ENCODE results near the gene CELA2B.

The CELA2B gene

DNA sequence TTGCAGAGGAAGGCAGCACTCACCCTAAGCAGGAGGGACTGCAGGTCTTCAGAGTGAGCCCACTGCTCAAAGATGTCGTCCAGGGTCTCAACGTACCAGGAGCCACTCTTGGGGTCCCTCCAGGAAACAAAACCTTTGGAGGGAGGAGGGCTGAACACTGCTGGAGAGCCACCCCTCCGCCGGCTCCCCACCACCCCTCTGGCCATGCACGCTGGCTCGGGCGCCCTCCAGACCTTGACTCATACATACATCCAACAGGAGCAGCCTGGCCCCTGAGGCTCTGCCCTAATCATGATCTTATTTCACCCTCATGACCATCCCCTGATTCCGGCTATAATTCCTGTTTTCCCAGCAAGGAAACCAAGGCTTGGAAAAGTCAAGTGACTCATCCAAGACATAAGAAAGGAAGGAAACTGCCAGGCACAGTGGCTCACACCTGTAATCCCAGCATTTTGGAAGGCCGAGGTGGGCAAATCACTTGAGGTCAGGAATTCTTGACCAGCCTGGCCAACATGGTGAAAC is 18.0 kb downstream of the CELA2B start:
- peaks cover 0 to 28% of the 10 kb centered on the region in 2 donors for H3K36me3 ChIP-seq (ENCODE audit: control insufficient read depth in 1 of 2, insufficient read depth in 2 of 2, low read length in 2 of 2)
- H3K9me3 ChIP-seq (ENCODE audit: control insufficient read depth in 1 of 2, low read length in 2 of 2): no peaks in the 10 kb centered on the region
- no peak overlapping the region for H3K9ac ChIP-seq (ENCODE audit: low read depth in 1 of 2, low read length in 2 of 2)
- H3K27ac ChIP-seq (ENCODE audit: low read depth, low read length): no peak overlapping the region
- H3K4me1 ChIP-seq (ENCODE audit: control insufficient read depth in 1 of 2, insufficient read depth in 2 of 2, low read length in 2 of 2): no peaks in the 10 kb centered on the region
- no peaks in the 10 kb centered on the region for H3K27me3 ChIP-seq (ENCODE audit: control insufficient read depth in 1 of 2, insufficient read depth in 2 of 2, low read length in 2 of 2)
- no peak overlapping the region for H3K4me3 ChIP-seq (ENCODE audit: low read depth in 1 of 2, low read length in 2 of 2)

DNA sequence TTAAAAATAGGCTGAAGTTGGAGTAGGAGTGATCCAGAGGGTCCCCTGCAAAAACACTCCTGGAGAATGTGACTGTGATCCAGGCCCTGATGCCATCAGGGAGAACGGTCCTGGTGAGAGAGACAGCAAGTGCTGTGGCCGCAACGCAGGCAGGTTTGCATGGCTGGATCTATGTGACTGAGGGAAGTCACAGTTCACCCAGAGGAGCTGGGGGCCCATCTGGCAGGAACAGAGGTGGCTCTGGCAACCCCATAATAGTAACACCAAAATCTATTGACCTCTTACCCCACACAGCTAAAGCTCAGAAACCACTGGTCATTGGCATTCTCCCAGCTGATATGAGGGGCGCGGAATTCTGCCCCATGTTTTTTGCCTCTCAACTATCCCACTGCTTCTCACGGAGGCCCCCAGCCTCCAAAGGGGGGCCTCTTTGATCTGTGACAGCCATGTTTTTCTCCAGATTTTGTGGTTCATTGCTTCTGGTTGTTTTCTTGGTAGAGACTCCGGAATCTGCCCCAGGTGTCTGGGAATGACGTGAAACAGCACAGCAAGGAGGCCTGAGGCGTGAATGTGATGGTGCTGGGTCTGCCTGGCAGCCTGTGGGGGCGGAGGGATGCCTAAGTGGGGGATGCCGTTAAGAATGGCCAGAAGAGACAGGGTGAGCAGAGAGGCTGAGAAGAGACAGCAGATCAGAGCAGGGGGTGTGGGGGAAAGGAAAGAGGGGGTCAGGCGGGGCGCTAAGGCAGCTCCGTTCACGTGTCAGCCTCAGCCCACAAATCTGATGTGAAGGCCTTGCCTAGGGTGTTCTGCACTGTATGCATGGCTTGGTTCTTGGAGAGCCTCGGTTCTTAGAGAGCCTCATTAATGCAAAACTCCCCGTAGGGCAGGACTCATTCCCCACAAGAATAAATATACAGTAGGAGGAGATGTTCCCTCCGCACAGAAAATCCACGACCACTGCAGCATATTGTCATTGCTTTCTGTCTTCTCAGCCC is 24.6 kb downstream of the CELA2B start:
- Histone ChIP-seq H3K27me3 (ENCODE audit: control insufficient read depth in 1 of 2, insufficient read depth in 2 of 2, low read length in 2 of 2) (no peaks in the 10 kb centered on the region), H3K9me3 (ENCODE audit: control insufficient read depth in 1 of 2, low read length in 2 of 2) (no peaks in the 10 kb centered on the region), H3K9ac (ENCODE audit: low read depth in 1 of 2, low read length in 2 of 2) (no peak overlapping the region), H3K4me3 (ENCODE audit: low read depth in 1 of 2, low read length in 2 of 2) (no peak overlapping the region), H3K36me3 (ENCODE audit: control insufficient read depth in 1 of 2, insufficient read depth in 2 of 2, low read length in 2 of 2) (peaks cover 6 to 20% of the 10 kb centered on the region in 2 donors), H3K4me1 (ENCODE audit: control insufficient read depth in 1 of 2, insufficient read depth in 2 of 2, low read length in 2 of 2) (no peaks in the 10 kb centered on the region), H3K27ac (ENCODE audit: low read depth, low read length) (no peak overlapping the region)

DNA sequence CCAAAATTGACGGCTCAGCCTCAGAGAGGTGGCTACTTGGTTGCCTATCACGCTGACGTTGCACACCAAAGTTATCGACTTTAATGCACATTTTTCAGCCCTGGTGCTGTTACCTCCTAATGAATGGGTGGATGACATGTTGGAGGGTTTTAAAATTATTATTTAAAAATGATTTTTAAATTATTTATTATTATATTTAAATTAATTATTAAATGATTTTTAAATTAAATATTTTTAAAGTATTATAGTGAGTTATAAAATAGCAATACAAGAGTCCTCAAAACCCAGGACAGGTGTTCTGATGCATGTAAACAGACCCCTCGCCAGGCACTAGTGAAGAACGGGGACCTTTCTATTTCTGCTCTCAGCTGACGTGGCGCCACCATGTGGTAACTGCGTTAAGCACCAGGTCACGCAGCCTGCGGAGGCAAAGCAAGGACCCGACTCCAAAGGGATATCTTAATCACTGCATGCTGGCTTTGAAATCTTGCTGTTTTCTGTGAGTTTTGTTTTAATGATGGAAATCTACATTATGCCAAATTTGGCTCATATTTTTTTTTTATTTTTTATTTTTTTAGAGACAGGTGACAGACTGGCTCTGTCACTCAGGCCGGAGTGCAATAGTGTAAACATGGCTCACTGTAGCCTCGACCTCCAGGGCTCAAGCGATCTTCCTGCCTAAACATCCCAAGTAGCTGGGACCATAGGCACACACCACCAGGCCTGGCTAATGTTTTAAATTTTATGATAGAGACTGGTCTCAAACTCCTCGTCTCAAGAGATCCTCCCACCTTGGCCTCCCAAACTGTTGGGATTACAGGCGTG is 25.5 kb downstream of the CELA2B start:
- H3K27ac ChIP-seq (ENCODE audit: low read depth, low read length): no peak overlapping the region

DNA sequence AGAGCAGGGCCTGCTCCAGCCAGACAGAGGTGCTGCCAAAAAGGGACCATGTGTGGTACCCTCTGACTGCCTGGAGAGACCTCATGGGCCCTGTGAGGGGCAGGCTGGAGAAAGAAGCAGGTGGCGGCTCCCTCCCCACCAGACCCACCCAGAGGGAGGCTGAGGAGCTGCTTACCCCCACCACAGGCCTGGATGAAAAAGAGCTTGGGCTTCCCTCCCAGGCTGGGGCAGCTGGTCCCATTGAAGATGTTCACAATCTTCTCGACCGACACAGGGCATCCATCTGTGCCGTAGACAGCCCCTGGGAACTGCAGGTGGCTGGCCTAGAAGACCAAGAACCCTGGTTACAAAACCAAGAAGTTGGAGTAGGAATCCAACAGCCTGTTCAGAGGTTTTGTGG is 28.5 kb downstream of the CELA2B start:
- no peaks in the 10 kb centered on the region for H3K27me3 ChIP-seq (ENCODE audit: control insufficient read depth in 1 of 2, insufficient read depth in 2 of 2, low read length in 2 of 2)
- H3K9ac ChIP-seq (ENCODE audit: low read depth in 1 of 2, low read length in 2 of 2): no peak overlapping the region
- H3K4me1 ChIP-seq (ENCODE audit: control insufficient read depth in 1 of 2, insufficient read depth in 2 of 2, low read length in 2 of 2): no peaks in the 10 kb centered on the region
- H3K36me3 ChIP-seq (ENCODE audit: control insufficient read depth in 1 of 2, insufficient read depth in 2 of 2, low read length in 2 of 2): peaks cover 14 to 33% of the 10 kb centered on the region in 2 donors
- H3K9me3 ChIP-seq (ENCODE audit: control insufficient read depth in 1 of 2, low read length in 2 of 2): no peaks in the 10 kb centered on the region
- H3K27ac ChIP-seq (ENCODE audit: low read depth, low read length): no peak overlapping the region
- no peak overlapping the region for H3K4me3 ChIP-seq (ENCODE audit: low read depth in 1 of 2, low read length in 2 of 2)

More for the DNA sequence above, 25.5 kb downstream of the CELA2B start:
- no peaks in the 10 kb centered on the region for H3K9me3 ChIP-seq (ENCODE audit: control insufficient read depth in 1 of 2, low read length in 2 of 2)
- no peaks in the 10 kb centered on the region for H3K4me1 ChIP-seq (ENCODE audit: control insufficient read depth in 1 of 2, insufficient read depth in 2 of 2, low read length in 2 of 2)
- peaks cover 6 to 20% of the 10 kb centered on the region in 2 donors for H3K36me3 ChIP-seq (ENCODE audit: control insufficient read depth in 1 of 2, insufficient read depth in 2 of 2, low read length in 2 of 2)
- no peak overlapping the region for H3K9ac ChIP-seq (ENCODE audit: low read depth in 1 of 2, low read length in 2 of 2)
- H3K4me3 ChIP-seq (ENCODE audit: low read depth in 1 of 2, low read length in 2 of 2): no peak overlapping the region
- no peaks in the 10 kb centered on the region for H3K27me3 ChIP-seq (ENCODE audit: control insufficient read depth in 1 of 2, insufficient read depth in 2 of 2, low read length in 2 of 2)

DNA sequence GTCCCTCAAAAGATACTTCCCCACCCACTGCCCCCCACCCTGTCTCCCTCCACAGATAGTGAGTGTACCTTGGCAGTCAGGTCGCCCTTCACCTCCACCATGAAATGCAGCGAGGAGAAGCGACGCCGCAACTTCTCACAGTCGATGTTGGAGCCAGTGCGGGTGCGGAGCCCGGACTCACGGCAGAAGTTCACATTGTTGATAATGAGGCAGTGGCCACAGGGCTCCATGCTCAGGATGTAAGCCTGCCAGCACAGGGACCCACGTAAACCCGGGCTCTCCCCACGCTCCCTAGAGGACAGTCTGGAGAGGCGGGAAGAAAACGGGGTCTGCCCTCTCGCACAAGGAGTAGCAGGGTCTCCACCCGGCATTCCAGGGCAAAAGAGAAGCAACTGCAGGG is 30.9 kb downstream of the CELA2B start:
- no peak overlapping the region for H3K4me3 ChIP-seq (ENCODE audit: low read depth in 1 of 2, low read length in 2 of 2)
- no peak overlapping the region for H3K9ac ChIP-seq (ENCODE audit: low read depth in 1 of 2, low read length in 2 of 2)
- no peaks in the 10 kb centered on the region for H3K4me1 ChIP-seq (ENCODE audit: control insufficient read depth in 1 of 2, insufficient read depth in 2 of 2, low read length in 2 of 2)
- no peaks in the 10 kb centered on the region for H3K27me3 ChIP-seq (ENCODE audit: control insufficient read depth in 1 of 2, insufficient read depth in 2 of 2, low read length in 2 of 2)
- peaks cover 14 to 36% of the 10 kb centered on the region in 2 donors for H3K36me3 ChIP-seq (ENCODE audit: control insufficient read depth in 1 of 2, insufficient read depth in 2 of 2, low read length in 2 of 2)
- no peak overlapping the region for H3K27ac ChIP-seq (ENCODE audit: low read depth, low read length)
- no peaks in the 10 kb centered on the region for H3K9me3 ChIP-seq (ENCODE audit: control insufficient read depth in 1 of 2, low read length in 2 of 2)

DNA sequence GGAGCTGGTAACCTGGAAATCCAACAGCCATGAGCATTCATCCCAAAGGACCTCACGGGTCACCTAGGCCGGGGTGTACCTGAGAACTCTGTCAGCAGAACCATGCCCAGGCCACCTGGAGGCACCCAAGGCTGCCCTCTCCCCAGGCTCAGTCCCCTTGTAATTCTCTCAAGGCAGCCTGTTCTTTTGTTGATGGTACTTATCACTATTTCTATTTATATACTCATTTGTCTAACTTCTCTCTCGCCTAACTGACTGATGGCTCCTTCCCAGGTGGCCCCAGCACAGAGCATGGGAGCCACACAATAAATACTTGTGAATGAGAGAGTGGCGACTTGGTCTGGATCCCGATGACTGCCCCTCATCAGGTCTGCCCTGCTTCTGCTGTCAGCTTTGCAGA is 31.4 kb downstream of the CELA2B start:
- Histone ChIP-seq H3K4me1 (ENCODE audit: control insufficient read depth in 1 of 2, insufficient read depth in 2 of 2, low read length in 2 of 2) (no peaks in the 10 kb centered on the region), H3K4me3 (ENCODE audit: low read depth in 1 of 2, low read length in 2 of 2) (no peak overlapping the region), H3K9me3 (ENCODE audit: control insufficient read depth in 1 of 2, low read length in 2 of 2) (no peaks in the 10 kb centered on the region), H3K36me3 (ENCODE audit: control insufficient read depth in 1 of 2, insufficient read depth in 2 of 2, low read length in 2 of 2) (peaks cover 14 to 39% of the 10 kb centered on the region in 2 donors), H3K27ac (ENCODE audit: low read depth, low read length) (no peak overlapping the region), H3K9ac (ENCODE audit: low read depth in 1 of 2, low read length in 2 of 2) (no peak overlapping the region), H3K27me3 (ENCODE audit: control insufficient read depth in 1 of 2, insufficient read depth in 2 of 2, low read length in 2 of 2) (no peaks in the 10 kb centered on the region)

DNA sequence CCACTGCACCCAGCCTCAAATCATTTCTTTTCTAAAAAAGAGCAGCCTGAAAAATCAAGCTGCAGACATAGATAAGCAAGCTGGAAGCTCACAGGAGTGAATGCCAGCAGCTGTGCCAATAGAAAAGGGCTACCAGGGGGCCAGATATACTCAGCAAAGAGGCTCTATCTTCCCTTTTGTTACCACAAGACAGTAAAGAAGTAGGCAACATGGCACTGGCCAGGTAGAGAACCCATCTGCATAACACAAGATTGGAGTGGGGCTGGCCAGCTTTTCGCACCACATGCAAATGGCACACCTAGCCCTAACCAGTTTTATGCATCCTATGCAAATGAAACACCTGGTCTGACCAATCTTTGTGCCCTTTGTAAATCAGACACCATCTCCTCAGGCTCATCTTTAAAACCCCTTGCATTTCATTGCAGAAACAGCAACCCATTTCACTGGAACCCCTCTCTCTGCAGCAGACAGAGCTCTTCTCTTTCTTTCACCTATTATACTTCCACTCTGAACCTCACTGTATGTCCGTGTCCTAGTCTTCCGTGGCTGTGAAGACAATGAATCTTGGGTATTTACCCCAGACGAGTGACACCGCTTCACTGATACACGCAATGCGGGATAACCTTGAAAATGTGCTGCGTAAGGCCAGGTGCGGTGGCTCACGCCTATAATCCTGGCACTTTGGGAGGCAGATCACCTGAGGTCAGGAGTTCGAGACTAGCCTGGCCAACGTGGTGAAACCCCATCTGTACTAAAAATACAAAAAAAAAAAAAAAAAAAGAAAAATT is 33.0 kb downstream of the CELA2B start:
- H3K4me1 ChIP-seq (ENCODE audit: control insufficient read depth in 1 of 2, insufficient read depth in 2 of 2, low read length in 2 of 2): no peaks in the 10 kb centered on the region
- no peak overlapping the region for H3K9ac ChIP-seq (ENCODE audit: low read depth in 1 of 2, low read length in 2 of 2)
- no peak overlapping the region for H3K27ac ChIP-seq (ENCODE audit: low read depth, low read length)
- no peaks in the 10 kb centered on the region for H3K9me3 ChIP-seq (ENCODE audit: control insufficient read depth in 1 of 2, low read length in 2 of 2)
- peaks cover 8 to 34% of the 10 kb centered on the region in 2 donors for H3K36me3 ChIP-seq (ENCODE audit: control insufficient read depth in 1 of 2, insufficient read depth in 2 of 2, low read length in 2 of 2)
- no peaks in the 10 kb centered on the region for H3K27me3 ChIP-seq (ENCODE audit: control insufficient read depth in 1 of 2, insufficient read depth in 2 of 2, low read length in 2 of 2)
- no peak overlapping the region for H3K4me3 ChIP-seq (ENCODE audit: low read depth in 1 of 2, low read length in 2 of 2)

DNA sequence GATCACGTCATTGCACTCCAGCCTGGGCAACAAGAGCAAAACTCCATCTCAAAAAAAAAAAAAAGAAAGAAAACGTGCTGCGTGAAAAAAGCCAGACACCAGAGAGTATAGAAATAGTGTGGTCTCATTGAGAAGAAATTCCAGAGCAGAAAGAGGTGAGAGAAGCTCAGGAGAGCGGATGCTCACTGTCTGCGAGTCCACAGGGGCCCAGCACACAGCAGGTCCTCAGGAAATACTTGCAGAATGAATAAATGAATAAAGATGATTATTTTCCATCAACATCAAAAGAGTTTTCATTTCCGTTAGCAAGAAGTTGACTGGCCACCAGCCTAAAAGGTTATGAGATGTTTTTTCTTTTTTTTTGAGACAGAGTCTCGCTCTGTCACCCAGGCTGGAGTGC is 33.7 kb downstream of the CELA2B start:
- Histone ChIP-seq H3K9ac (ENCODE audit: low read depth in 1 of 2, low read length in 2 of 2) (no peak overlapping the region), H3K36me3 (ENCODE audit: control insufficient read depth in 1 of 2, insufficient read depth in 2 of 2, low read length in 2 of 2) (peaks cover 8 to 35% of the 10 kb centered on the region in 2 donors), H3K4me1 (ENCODE audit: control insufficient read depth in 1 of 2, insufficient read depth in 2 of 2, low read length in 2 of 2) (no peaks in the 10 kb centered on the region), H3K27ac (ENCODE audit: low read depth, low read length) (no peak overlapping the region), H3K4me3 (ENCODE audit: low read depth in 1 of 2, low read length in 2 of 2) (no peak overlapping the region), H3K27me3 (ENCODE audit: control insufficient read depth in 1 of 2, insufficient read depth in 2 of 2, low read length in 2 of 2) (no peaks in the 10 kb centered on the region), H3K9me3 (ENCODE audit: control insufficient read depth in 1 of 2, low read length in 2 of 2) (no peaks in the 10 kb centered on the region)

DNA sequence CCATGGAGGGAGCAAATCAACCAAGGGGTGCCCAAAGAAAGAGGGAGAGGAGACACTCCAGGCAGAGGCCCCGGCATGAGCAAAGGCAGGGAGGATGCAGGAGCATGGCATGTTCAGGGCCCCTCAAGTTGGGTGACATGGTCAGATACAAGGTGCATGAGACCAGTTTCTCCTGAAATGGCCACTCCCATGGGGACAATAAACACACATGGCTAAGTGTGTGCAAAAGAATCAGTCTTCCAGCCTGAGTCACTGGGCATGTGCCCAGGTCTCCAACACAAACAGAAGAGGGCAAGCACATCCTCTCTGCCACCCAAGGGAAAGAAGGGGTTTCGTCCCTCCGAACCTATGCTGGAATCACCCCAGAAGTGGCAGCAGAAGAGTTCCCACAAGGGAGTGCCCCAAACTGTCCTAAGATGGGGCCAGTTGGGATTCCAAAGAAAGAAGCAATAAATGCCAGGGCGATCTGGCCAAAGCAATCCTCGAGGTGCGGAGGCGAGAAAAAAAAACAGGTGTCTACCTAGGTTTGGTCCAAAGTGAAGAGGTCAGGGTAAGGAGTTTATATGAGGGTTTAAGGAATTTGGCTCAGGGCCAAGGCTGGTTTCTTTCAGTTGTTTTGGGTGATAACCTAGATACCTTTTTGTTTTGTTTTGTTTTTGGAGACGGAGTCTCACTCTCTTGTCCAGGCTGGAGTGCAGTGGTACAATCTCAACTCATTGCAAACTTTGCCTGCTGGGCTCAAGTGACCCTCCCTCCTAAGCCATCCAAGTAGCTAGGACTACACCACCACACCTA is 34.9 kb downstream of the CELA2B start:
- Histone ChIP-seq H3K9me3 (ENCODE audit: control insufficient read depth in 1 of 2, low read length in 2 of 2) (no peaks in the 10 kb centered on the region), H3K4me3 (ENCODE audit: low read depth in 1 of 2, low read length in 2 of 2) (no peak overlapping the region), H3K36me3 (ENCODE audit: control insufficient read depth in 1 of 2, insufficient read depth in 2 of 2, low read length in 2 of 2) (peaks cover 8 to 30% of the 10 kb centered on the region in 2 donors), H3K9ac (ENCODE audit: low read depth in 1 of 2, low read length in 2 of 2) (no peak overlapping the region), H3K27ac (ENCODE audit: low read depth, low read length) (no peak overlapping the region), H3K27me3 (ENCODE audit: control insufficient read depth in 1 of 2, insufficient read depth in 2 of 2, low read length in 2 of 2) (no peaks in the 10 kb centered on the region), H3K4me1 (ENCODE audit: control insufficient read depth in 1 of 2, insufficient read depth in 2 of 2, low read length in 2 of 2) (peaks cover 3 to 5% of the 10 kb centered on the region in 2 donors)
